Adrenal gland (tissue), 12 donors: ENCODE data around the gene GEMIN4. TPM values are rescaled to one million over a fixed set of nuclear protein-coding genes. Genes with fewer than 3 reads are reported as not detected.

Experiments used
- DNase-seq, 7 donors: peaks; one replicate each; pipeline ENCODE4 v3.0.0-alpha.2; 2019 to 2020
- H3K27ac ChIP-seq, 5 donors: fragments of 200-600 bp; sonication (generic) in 4 of 5; 1 replicate in 3 of 5; 2 replicates in 2 of 5; pipeline versions ENCODE4 v1.5.1 to v1.8.0; 2016 to 2020; ENCODE audit warnings: mild to moderate bottlenecking in 1 of 5
- H3K27me3 ChIP-seq: fragments of 200-600 bp; 2 replicates; pipeline ENCODE4 v1.8.0; 2021
- H3K36me3 ChIP-seq, 2 donors: fragments of 200-600 bp; replicated peaks in 1 of 2; 1 replicate in 1 of 2; 2 replicates in 1 of 2; pipeline versions ENCODE4 v1.5.1 to v1.8.0; 2018 to 2022
- H3K4me1 ChIP-seq, 2 donors: fragments of 200-600 bp; replicated peaks in 1 of 2; 1 replicate in 1 of 2; 2 replicates in 1 of 2; pipeline versions ENCODE4 v1.5.1 to v1.8.0; 2018 to 2021
- H3K4me3 ChIP-seq, 4 donors: fragments of 200-600 bp; sonication (generic) in 3 of 4; one replicate each; pipeline ENCODE4 v1.5.1; 2016 to 2018
- H3K9me3 ChIP-seq, 3 donors: fragments of 200-600 bp; sonication (generic) in 1 of 3; replicated peaks in 1 of 3; 1 replicate in 2 of 3; 2 replicates in 1 of 3; pipeline versions ENCODE4 v1.5.1 to v1.8.0; 2016 to 2021
- CTCF ChIP-seq, 6 experiments: fragments of 450-650 bp in 4 of 6; fragments of 200-600 bp in 2 of 6; sonication (generic) in 1 of 6; IDR thresholded peaks; 1 replicate in 5 of 6; 2 replicates in 1 of 6; pipeline versions ENCODE4 v1.5.1 to v1.8.0; 2016 to 2021; ENCODE audit warnings: antibody characterized with exemption in 6 of 6, mild to moderate bottlenecking in 2 of 6, moderate library complexity in 1 of 6
- POLR2A ChIP-seq, 2 donors: fragments of 450-650 bp; IDR thresholded peaks; one replicate each; pipeline ENCODE4 v1.6.1; 2017; ENCODE audit warnings: antibody characterized with exemption in 2 of 2, mild to moderate bottlenecking in 2 of 2, moderate library complexity in 1 of 2
- WGBS, 4 donors: extraction: QIAGEN DNeasy Blood & Tissue Kit in 2 of 4; methylation state at CpG; one replicate each; pipeline versions ENCODE4 v1.1.5 to v1.1.7; 2013 to 2017; 5-methylcytosine and 5-hydroxymethylcytosine counted together
- intact Hi-C, 2 donors: fragments of 100-400 bp; cut with DNase I; formaldehyde crosslinking; loops; one replicate each; pipeline versions ENCODE4 v1.14.1 to v1.15.0; 2022 to 2023
- polyA plus RNA-seq, 3 donors: library from polyadenylated mRNA; stranded (reverse); fragments of 200-250 nt in 2 of 3; fragments of 350-450 nt in 1 of 3; fragmentation: Illumina TruSeq in 1 of 3; extraction: RNeasy Lipid Tissue Mini Kit (QIAGEN cat#74804) in 1 of 3; gene quantifications; one replicate each; pipeline ENCODE4 v1.2.3, GENCODE V29; 2013 to 2014
- total RNA-seq, 9 donors: library from RNA; depleted of rRNA in 4 of 9; stranded (reverse); fragments of >200 nt in 4 of 9; fragments of 120-200 nt in 1 of 9; fragmentation: NEBNext Ultra II Directional in 1 of 9; extraction: Animal tissue kit (Norgen Biotek cat#: 25700) in 1 of 9; gene quantifications; one replicate each; pipeline versions ENCODE4 v1.1.0 to v1.2.4, GENCODE V29; 2013 to 2023
- donor health status: healthy with polysubstance abuse.
- donor health status: Bipolar disorder and iron deficiency.
- donor health status: DM: yes; HTN: yes; CAD: no.
- donor health status: DM: no; HTN: no; CAD: no.
- donor health status: DM: no; HTN: no; CAD: no.
- donor health status: DM: yes; HTN: yes; CAD: no.

GEMIN4 gene
- total and polyA plus RNA-seq, 12 donors = 5.3 to 22.8 (median 13.2) TPM

- DNase-seq = no peak
- TF ChIP-seq CTCF (IDR thresholded peaks at IDR 0.05) (no peak), POLR2A (IDR thresholded peaks at IDR 0.05) (no peak)
- intact Hi-C loops = loop anchor here (5.0 to 10.0 kb wide), 4 partner anchors 76 to 256 kb away; no protein-coding TSS in a partner anchor
- peaks cover 0 to 4% of the 10 kb centered on the region in 2 donors for H3K4me1 ChIP-seq
- no peak overlapping the region for H3K27ac ChIP-seq
- H3K36me3 ChIP-seq = no peaks in the 10 kb centered on the region
- H3K9me3 ChIP-seq = no peaks in the 10 kb centered on the region
- H3K4me3 ChIP-seq = no peak overlapping the region
- 92 to 97% (median 94%) methylated on average over 6 to 11 of the region's 11 CpGs for WGBS, 4 donors
- no peaks in the 10 kb centered on the region for H3K27me3 ChIP-seq
Observed at GRCh38 chr17:799261-799660, 47.2 kb upstream of the GEMIN4 start.

- Histone ChIP-seq H3K36me3 (no peaks in the 10 kb centered on the region), H3K27me3 (no peaks in the 10 kb centered on the region), H3K9me3 (no peaks in the 10 kb centered on the region), H3K27ac (no peak overlapping the region), H3K4me3 (no peak overlapping the region), H3K4me1 (peaks cover 0 to 4% of the 10 kb centered on the region in 2 donors)
- DNase-seq = no peak
- intact Hi-C loops = loop anchor here (5.0 to 10.0 kb wide), 4 partner anchors 77 to 257 kb away; no protein-coding TSS in a partner anchor
- no peak for TF ChIP-seq CTCF (IDR thresholded peaks at IDR 0.05)
- TF ChIP-seq POLR2A (IDR thresholded peaks at IDR 0.05) = no peak
- WGBS, 4 donors = 81 to 88% (median 85%) methylated on average over 11 of the region's 11 CpGs
Observed at GRCh38 chr17:798246-798645, 46.2 kb upstream of the GEMIN4 start.

GRCh38 chr17:797236-797840, 45.3 kb upstream of the GEMIN4 start:
- peaks cover 0 to 4% of the 10 kb centered on the region in 2 donors for H3K4me1 ChIP-seq
- H3K4me3 ChIP-seq = no peak overlapping the region
- TF ChIP-seq CTCF (IDR thresholded peaks at IDR 0.05) (no peak), POLR2A (IDR thresholded peaks at IDR 0.05) (no peak)
- intact Hi-C loops = loop anchor here (5.0 to 10.0 kb wide), 4 partner anchors 77 to 257 kb away; no protein-coding TSS in a partner anchor
- DNase-seq = no peak
- WGBS, 4 donors = 85 to 92% (median 87%) methylated on average over 14 to 22 of the region's 22 CpGs
- no peaks in the 10 kb centered on the region for H3K9me3 ChIP-seq
- H3K36me3 ChIP-seq = peaks cover 0 to 5% of the 10 kb centered on the region in 2 donors
- H3K27ac ChIP-seq = peak overlapping the region in 1 of 5 donors; percentile 22
- no peaks in the 10 kb centered on the region for H3K27me3 ChIP-seq

- no peaks in the 10 kb centered on the region for H3K9me3 ChIP-seq
- WGBS, 4 donors = 74 to 91% (median 84%) methylated on average over 14 to 15 of the region's 15 CpGs
- H3K27me3 ChIP-seq = no peaks in the 10 kb centered on the region
- H3K36me3 ChIP-seq = peaks cover 0 to 12% of the 10 kb centered on the region in 2 donors
- intact Hi-C loops = loop anchor here (5.0 to 10.0 kb wide), 4 partner anchors 78 to 258 kb away; no protein-coding TSS in a partner anchor
- H3K27ac ChIP-seq = no peak overlapping the region
- no peak for TF ChIP-seq POLR2A (IDR thresholded peaks at IDR 0.05)
- peaks cover 0 to 4% of the 10 kb centered on the region in 2 donors for H3K4me1 ChIP-seq
- no peak for DNase-seq
- H3K4me3 ChIP-seq = no peak overlapping the region
Observed at GRCh38 chr17:796609-797008, 44.5 kb upstream of the GEMIN4 start.
